SK-N-MC (cell line): ENCODE measurements around the gene HYI.

Source experiments
- EZH2 ChIP-seq: fragments of 200-600 bp; sonication (generic); IDR thresholded peaks from one replicate; pipeline ENCODE4 v1.6.1; 2017; ENCODE audit warnings: antibody characterized with exemption
- FOXP2 ChIP-seq: optimal IDR thresholded peaks from 2 replicates; pipeline ENCODE3; 2011; ENCODE audit warnings: mild to moderate bottlenecking, moderate library complexity; ENCODE audit not compliant: insufficient read depth; ENCODE audit errors: extremely low read length, control extremely low read depth
- POLR2AphosphoS5 ChIP-seq: IDR thresholded peaks from 2 replicates; pipeline ENCODE4 v1.6.1; 2012; ENCODE audit warnings: mild to moderate bottlenecking, low read depth, low read length, borderline replicate concordance

GRCh38 chr1:43436371-43436770 is 17.4 kb downstream of the HYI start:
- TF ChIP-seq POLR2AphosphoS5 = no peak
- TF ChIP-seq EZH2 = no peak
- no peak for TF ChIP-seq FOXP2
